GM13976 (cell line): ENCODE data around the gene EPHA10.

ENCODE experiments used
- DNase-seq: peaks from one replicate; pipeline ENCODE4 v3.0.0; 2012; ENCODE audit warnings: low spot score
- CTCF ChIP-seq: IDR thresholded peaks from 2 replicates; pipeline ENCODE4 v1.5.1; 2012; ENCODE audit warnings: borderline replicate concordance, mild to moderate bottlenecking; ENCODE audit not compliant: insufficient read depth; ENCODE audit errors: extremely low read depth, missing control alignments, control extremely low read depth
- in situ Hi-C: fragments of 300-500 bp; cut with MboI; formaldehyde crosslinking; loops from one replicate; pipeline ENCODE4 v1.12.0; 2022; ENCODE audit warnings: low sequenced_read_pairs, mixed read lengths, inconsistent platforms; ENCODE audit not compliant: unreplicated experiment

Gene EPHA10

GRCh38 chr1:37767488-37767887 is 2.6 kb upstream of the EPHA10 start:
- no peak for TF ChIP-seq CTCF
- in situ Hi-C loops: no loop called here
- DNase-seq: no peak

GRCh38 chr1:37765916-37766664 is 1.2 kb upstream of the EPHA10 start:
- peak; percentile 52 for DNase-seq
- peak; percentile 7 for TF ChIP-seq CTCF
- in situ Hi-C loops: no loop called here

GRCh38 chr1:37764414-37764825 is 500 bp downstream of the EPHA10 start:
- TF ChIP-seq CTCF: no peak
- in situ Hi-C loops: no loop called here
- peak; percentile 84 for DNase-seq

- TF ChIP-seq CTCF: no peak
- in situ Hi-C loops: no loop called here
- DNase-seq: no peak
Observed at GRCh38 chr1:37763791-37764413, 1.0 kb downstream of the EPHA10 start.

- no peak for DNase-seq
- in situ Hi-C loops: no loop called here
- TF ChIP-seq CTCF: no peak
Observed at GRCh38 chr1:37762516-37762915, 2.4 kb downstream of the EPHA10 start.

- DNase-seq: no peak
- in situ Hi-C loops: no loop called here
- TF ChIP-seq CTCF: no peak
Observed at GRCh38 chr1:37761416-37762095, 3.4 kb downstream of the EPHA10 start.
